GM18858 (cell line): ENCODE results near the gene RMI1.
A peak's percentile ranks its signal among the peaks of the same experiment; 100 is the strongest.
"Not testable (repeated sequence)": the region's sequence is repeated elsewhere in the genome, so short reads cannot be mapped to it uniquely, and the experiment has no call there.

Source experiments
- ATAC-seq: cut with Tn5 transposase; IDR thresholded peaks from one replicate; pipeline ENCODE4 v1.9.1; 2021; ENCODE audit not compliant: unreplicated experiment

Gene RMI1

GRCh38 chr9:83980395-83981125 is at the start of gene RMI1:
Gene RMI1, plus strand, starts transcription at chr9:83980805. Its CDS starts 20,182 bp downstream, at chr9:84000987.
- peak; percentile 38 for ATAC-seq

GRCh38 chr9:83930881-83931280 is 49.7 kb upstream of the RMI1 start:
- no peak for ATAC-seq

GRCh38 chr9:83932011-83932410 is 48.6 kb upstream of the RMI1 start:
- no peak for ATAC-seq

- no peak for ATAC-seq
Measured at GRCh38 chr9:83932851-83933250, 47.8 kb upstream of the RMI1 start.

- ATAC-seq = no peak
Measured at GRCh38 chr9:83933790-83934189, 46.8 kb upstream of the RMI1 start.

- no peak for ATAC-seq
Measured at GRCh38 chr9:83934569-83935275, 45.9 kb upstream of the RMI1 start.

GRCh38 chr9:83935276-83935935 is 45.2 kb upstream of the RMI1 start:
- ATAC-seq = no peak

GRCh38 chr9:83936523-83936922 is 44.1 kb upstream of the RMI1 start:
- no peak for ATAC-seq

GRCh38 chr9:83937861-83938455 is 42.6 kb upstream of the RMI1 start:
- peak; percentile 56 for ATAC-seq

GRCh38 chr9:83940590-83941303 is 39.9 kb upstream of the RMI1 start:
- ATAC-seq = no peak

GRCh38 chr9:83948096-83948495 is 32.5 kb upstream of the RMI1 start:
- ATAC-seq = not testable (repeated sequence)

- ATAC-seq = peak; percentile 43
Measured at GRCh38 chr9:83956086-83956435, 24.5 kb upstream of the RMI1 start.

GRCh38 chr9:83956436-83957247 is 24.0 kb upstream of the RMI1 start:
- peak; percentile 67 for ATAC-seq

GRCh38 chr9:83957248-83957513 is 23.4 kb upstream of the RMI1 start:
- no peak for ATAC-seq

GRCh38 chr9:83959061-83959460 is 21.5 kb upstream of the RMI1 start:
- no peak for ATAC-seq

- ATAC-seq = no peak
Measured at GRCh38 chr9:83960991-83961390, 19.6 kb upstream of the RMI1 start.

GRCh38 chr9:83962165-83962564 is 18.4 kb upstream of the RMI1 start:
- no peak for ATAC-seq

- ATAC-seq = no peak
Measured at GRCh38 chr9:83964973-83965349, 15.6 kb upstream of the RMI1 start.

- no peak for ATAC-seq
Measured at GRCh38 chr9:83965350-83966208, 15.0 kb upstream of the RMI1 start.

GRCh38 chr9:83966209-83966582 is 14.4 kb upstream of the RMI1 start:
- ATAC-seq = no peak
